Gastrocnemius medialis (tissue), 4 donors: Measurements from ENCODE around the gene CUEDC2. TPM values are rescaled to one million over a fixed set of nuclear protein-coding genes. Genes with fewer than 3 reads are reported as not detected.

Experiments
- ATAC-seq, 2 donors: fragments of 150-250 bp; one replicate each; pipeline ENCODE4 v1.9.1; 2016
- DNase-seq, 2 donors: peaks; one replicate each; pipeline ENCODE4 v3.0.0-alpha.2; 2019
- H3K27ac ChIP-seq, 4 donors: fragments of 200-600 bp; sonication (generic); 1 replicate in 1 of 4; 2 replicates in 3 of 4; pipeline ENCODE4 v1.5.1; 2016 to 2018; ENCODE audit warnings: mild to moderate bottlenecking in 2 of 4, moderate library complexity in 1 of 4
- H3K27me3 ChIP-seq, 3 donors: fragments of 200-600 bp; sonication (generic) in 2 of 3; 1 replicate in 1 of 3; 2 replicates in 2 of 3; pipeline versions ENCODE4 v1.5.1 to v1.6.0; 2016 to 2019; ENCODE audit warnings: mild to moderate bottlenecking in 1 of 3, moderate library complexity in 1 of 3
- H3K36me3 ChIP-seq, 2 donors: fragments of 200-600 bp; sonication (generic) in 1 of 2; one replicate each; pipeline ENCODE4 v1.5.1; 2017 to 2018
- H3K4me1 ChIP-seq, 2 donors: fragments of 200-600 bp; sonication (generic) in 1 of 2; one replicate each; pipeline ENCODE4 v1.5.1; 2016 to 2017; ENCODE audit warnings: mild to moderate bottlenecking in 2 of 2
- H3K4me3 ChIP-seq, 4 donors: fragments of 200-600 bp; sonication (generic) in 3 of 4; 1 replicate in 1 of 4; 2 replicates in 3 of 4; pipeline ENCODE4 v1.5.1; 2016 to 2019; ENCODE audit warnings: mild to moderate bottlenecking in 2 of 4
- H3K9me3 ChIP-seq, 3 donors: fragments of 200-600 bp; sonication (generic) in 2 of 3; 1 replicate in 1 of 3; 2 replicates in 2 of 3; pipeline ENCODE4 v1.5.1; 2016 to 2019
- CTCF ChIP-seq, 5 experiments: fragments of 450-650 bp in 3 of 5; fragments of 200-600 bp in 2 of 5; sonication (generic) in 2 of 5; IDR thresholded peaks in 4 of 5; conservative IDR thresholded peaks in 1 of 5; 1 replicate in 4 of 5; 2 replicates in 1 of 5; pipeline ENCODE4 v1.5.1; 2016 to 2019; ENCODE audit warnings: antibody characterized with exemption in 5 of 5, mild to moderate bottlenecking in 3 of 5, moderate library complexity in 3 of 5
- POLR2A ChIP-seq, 2 donors: fragments of 450-650 bp; IDR thresholded peaks; one replicate each; pipeline ENCODE4 v1.6.1; 2017; ENCODE audit warnings: antibody characterized with exemption in 2 of 2, mild to moderate bottlenecking in 2 of 2, moderate library complexity in 2 of 2
- in situ Hi-C, 4 donors: fragments of 200-750 bp; cut with MboI; loops; one replicate each; pipeline versions ENCODE4 v1.15.0 to v1.8.0; 2017; ENCODE audit warnings: low sequenced_read_pairs in 4 of 4
- intact Hi-C: fragments of 100-400 bp; cut with DNase I; formaldehyde crosslinking; loops from one replicate; pipeline ENCODE4 v1.15.1; 2023; ENCODE audit warnings: low total_unique reads
- total RNA-seq, 4 donors: library from RNA; depleted of rRNA; stranded (reverse); fragments of >200 nt; gene quantifications; one replicate each; pipeline versions ENCODE4 v1.1.0 to v1.2.3, GENCODE V29; 2016

The CUEDC2 gene
- total RNA-seq, 4 donors from 2014 or later: 51.6 to 83.1 (median 70.2) TPM

- intact Hi-C loops (no loop called here), in situ Hi-C loops (no loop called here)
- TF ChIP-seq POLR2A (IDR thresholded peaks at IDR 0.05) (no peak), CTCF (IDR thresholded peaks at IDR 0.05 in 4 of 5, conservative IDR thresholded peaks at IDR 0.05 in 1 of 5) (no peak)
- Histone ChIP-seq H3K9me3 (no peaks in the 10 kb centered on the region), H3K4me3 (no peak overlapping the region), H3K27me3 (no peaks in the 10 kb centered on the region), H3K27ac (no peak overlapping the region), H3K4me1 (peaks cover 0 to 3% of the 10 kb centered on the region in 2 donors), H3K36me3 (no peaks in the 10 kb centered on the region)
- ATAC-seq (no peak), DNase-seq (no peak)
These were observed 12.5 kb upstream of the CUEDC2 start for GRCh38 chr10:102444851-102445250.

DNA sequence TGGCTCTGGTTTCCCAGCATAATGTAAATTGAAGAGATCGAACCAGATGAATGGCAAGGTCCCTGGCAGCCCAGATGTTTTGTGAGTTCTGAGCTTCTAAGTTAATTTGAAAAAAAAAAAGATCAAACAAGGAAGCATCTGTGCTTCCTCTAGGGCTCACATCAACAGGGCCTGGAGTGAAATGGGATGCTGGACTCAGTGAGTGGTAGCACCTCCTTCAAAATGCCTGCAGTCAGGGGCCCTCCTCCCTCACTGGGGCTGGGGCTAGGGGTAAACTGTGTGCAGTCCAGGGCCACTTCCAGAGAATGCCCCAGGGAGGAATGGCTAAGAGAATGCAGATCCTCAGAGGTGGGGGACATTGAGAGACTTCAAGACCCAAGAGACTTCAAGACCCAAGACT, 6.0 kb upstream of the CUEDC2 start:
- Histone ChIP-seq H3K27me3 (peaks cover 6 to 11% (median 9%) of the 10 kb centered on the region in 3 donors), H3K36me3 (no peaks in the 10 kb centered on the region), H3K4me3 (no peak overlapping the region), H3K9me3 (no peaks in the 10 kb centered on the region), H3K4me1 (no peaks in the 10 kb centered on the region), H3K27ac (no peak overlapping the region)
- ATAC-seq (no peak), DNase-seq (no peak)
- TF ChIP-seq CTCF (IDR thresholded peaks at IDR 0.05 in 4 of 5, conservative IDR thresholded peaks at IDR 0.05 in 1 of 5) (no peak), POLR2A (IDR thresholded peaks at IDR 0.05) (no peak)
- in situ Hi-C loops (no loop called here), intact Hi-C loops (no loop called here)

GRCh38 chr10:102437515-102437914, 5.1 kb upstream of the CUEDC2 start:
- ATAC-seq: no peak

DNA sequence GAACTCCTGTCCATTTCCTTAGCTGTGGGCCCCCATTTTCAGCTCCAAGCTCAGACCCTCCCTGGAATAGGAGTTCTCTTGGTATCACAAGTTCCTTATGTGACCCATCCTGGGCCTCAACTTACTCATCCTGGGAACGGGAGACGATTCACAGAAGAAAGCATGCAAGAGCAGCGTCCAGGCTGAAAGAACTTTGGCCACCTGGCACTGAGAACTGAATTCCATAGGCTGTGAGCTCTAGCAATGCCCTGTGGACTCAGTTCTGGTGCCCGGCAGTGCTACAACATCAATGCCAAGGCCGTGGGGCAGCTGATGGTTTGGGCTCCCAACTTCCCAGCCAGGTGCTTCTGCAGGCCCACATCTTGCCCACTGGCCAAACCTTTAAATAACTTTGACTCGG, 3.9 kb upstream of the CUEDC2 start:
- H3K4me1 ChIP-seq: peaks cover 6 to 8% of the 10 kb centered on the region in 2 donors
- H3K4me3 ChIP-seq: no peak overlapping the region
- DNase-seq: no peak
- intact Hi-C loops (no loop called here), in situ Hi-C loops (no loop called here)
- peaks cover 6 to 11% (median 9%) of the 10 kb centered on the region in 3 donors for H3K27me3 ChIP-seq
- ATAC-seq: no peak
- H3K36me3 ChIP-seq: no peaks in the 10 kb centered on the region
- TF ChIP-seq CTCF (IDR thresholded peaks at IDR 0.05 in 4 of 5, conservative IDR thresholded peaks at IDR 0.05 in 1 of 5) (no peak), POLR2A (IDR thresholded peaks at IDR 0.05) (no peak)
- no peaks in the 10 kb centered on the region for H3K9me3 ChIP-seq
- H3K27ac ChIP-seq: no peak overlapping the region

More at GRCh38 chr10:102437515-102437914, 5.1 kb upstream of the CUEDC2 start:
- in situ Hi-C loops (no loop called here), intact Hi-C loops (no loop called here)
- Histone ChIP-seq H3K27ac (no peak overlapping the region), H3K4me1 (no peaks in the 10 kb centered on the region), H3K27me3 (peaks cover 6 to 11% (median 9%) of the 10 kb centered on the region in 3 donors), H3K9me3 (no peaks in the 10 kb centered on the region), H3K4me3 (no peak overlapping the region), H3K36me3 (no peaks in the 10 kb centered on the region)
- DNase-seq: no peak
- TF ChIP-seq POLR2A (IDR thresholded peaks at IDR 0.05): no peak
- no peak for TF ChIP-seq CTCF (IDR thresholded peaks at IDR 0.05 in 4 of 5, conservative IDR thresholded peaks at IDR 0.05 in 1 of 5)
